Psoas muscle (tissue), 8 donors: ENCODE data around the gene MARCKSL1. TPM values are rescaled to one million over a fixed set of nuclear protein-coding genes. Genes with fewer than 3 reads are reported as not detected.

Source experiments
- ATAC-seq, 4 donors: fragments of 200-7000 bp; cut with Tn5 transposase; one replicate each; pipeline ENCODE4 v1.9.1; 2020; ENCODE audit warnings: moderate library complexity in 3 of 4, mild to moderate bottlenecking in 2 of 4
- DNase-seq, 2 donors: peaks; one replicate each; pipeline ENCODE4 v3.0.0-alpha.2; 2020
- H3K27ac ChIP-seq: fragments of 200-600 bp; one replicate; pipeline ENCODE4 v1.8.0; 2022
- H3K27me3 ChIP-seq, 3 donors: fragments of 200-600 bp in 1 of 3; one replicate each; pipeline versions ENCODE4 v1.6.1 to v1.8.0; 2013 to 2022; ENCODE audit warnings: low read length in 2 of 3, mild to moderate bottlenecking in 2 of 3, moderate library complexity in 1 of 3; ENCODE audit not compliant: insufficient read depth in 3 of 3
- H3K36me3 ChIP-seq, 2 donors: fragments of 200-600 bp in 1 of 2; one replicate each; pipeline versions ENCODE4 v1.6.1 to v1.8.0; 2013 to 2022; ENCODE audit warnings: low read depth in 1 of 2, mild to moderate bottlenecking in 1 of 2, moderate library complexity in 1 of 2; ENCODE audit not compliant: insufficient read depth in 1 of 2
- H3K4me1 ChIP-seq: fragments of 200-600 bp; one replicate; pipeline ENCODE4 v1.8.0; 2022
- H3K4me3 ChIP-seq: fragments of 200-600 bp; one replicate; pipeline ENCODE4 v1.8.0; 2022; ENCODE audit warnings: mild to moderate bottlenecking
- H3K9me3 ChIP-seq: fragments of 200-600 bp; one replicate; pipeline ENCODE4 v1.8.0; 2022
- WGBS, 3 donors: extraction: QIAGEN DNeasy Blood & Tissue Kit; methylation state at CpG; one replicate each; pipeline versions ENCODE4 v1.1.6 to v1.1.7; 2013; 5-methylcytosine and 5-hydroxymethylcytosine counted together
- intact Hi-C, 2 donors: fragments of 100-400 bp; cut with DNase I; formaldehyde crosslinking; loops; one replicate each; pipeline versions ENCODE4 v1.11.0 to v1.14.2; 2022
- polyA plus RNA-seq, 3 donors: library from polyadenylated mRNA; stranded (reverse); fragments of 200-250 nt; gene quantifications; one replicate each; pipeline ENCODE4 v1.2.3, GENCODE V29; 2013
- total RNA-seq, 4 donors: library from RNA; stranded (reverse); fragmentation: NEBNext Ultra II Directional in 2 of 4; extraction: Animal tissue kit (Norgen Biotek cat#: 25700) in 2 of 4; gene quantifications; one replicate each; pipeline versions ENCODE4 v1.2.1 to v1.2.4, GENCODE V29; 2021 to 2023
- TF ChIP-seq, protein P1 (sequence below): fragments of 200-600 bp; IDR thresholded peaks from one replicate; pipeline ENCODE4 v1.8.0; 2022; ENCODE audit warnings: antibody characterized with exemption
- donor health status: healthy with polysubstance abuse.
- donor health status: DM: no; HTN: no; CAD: no; lungs with moderate emphysema.
- donor health status: Bipolar disorder and iron deficiency.
- donor health status: healthy.
- donor health status: DM: yes; HTN: yes; CAD: no.
- donor health status: DM: no; HTN: no; CAD: no.
- donor health status: DM: no; HTN: no; CAD: no.
- donor health status: DM: yes; HTN: yes; CAD: no.

MARCKSL1 gene
- total and polyA plus RNA-seq, 7 donors, result 5.6 to 12.9 (median 9.4) TPM

DNA sequence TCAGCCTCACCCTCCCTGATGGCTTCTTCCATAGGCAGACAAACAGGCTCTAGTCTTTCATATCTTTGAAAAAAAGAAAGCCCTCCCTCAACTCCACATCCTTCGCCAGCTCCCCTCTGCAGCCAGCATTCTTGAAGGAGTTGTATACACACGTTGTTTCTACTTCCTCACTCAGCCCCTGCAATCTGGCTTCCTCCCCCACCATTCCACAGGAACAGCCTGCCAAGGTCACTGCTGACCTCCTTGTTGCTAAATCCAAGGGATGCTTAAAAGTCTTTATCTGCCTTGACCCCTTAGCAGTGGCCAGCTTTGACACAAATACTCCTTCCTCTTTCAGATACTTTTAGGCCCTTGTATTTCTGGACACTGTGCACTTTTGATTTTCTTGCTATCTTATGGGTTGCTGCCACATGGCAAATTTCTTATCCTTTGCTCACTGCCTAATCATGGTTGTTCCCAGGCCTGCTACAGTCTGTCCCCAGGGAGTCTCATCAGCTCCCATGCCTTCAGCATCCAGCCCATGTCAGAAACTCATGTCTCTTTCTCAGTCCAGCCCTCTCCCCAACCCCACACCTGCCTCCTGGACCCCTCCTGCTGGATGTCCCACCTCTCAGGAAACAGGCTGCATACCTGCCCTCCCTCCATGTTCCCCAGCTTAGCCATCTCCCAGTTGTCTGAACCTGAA lies 18.0 kb upstream of the MARCKSL1 start:
- Histone ChIP-seq H3K36me3 (peaks cover 0 to 27% of the 10 kb centered on the region in 2 donors), H3K9me3 (no peaks in the 10 kb centered on the region), H3K27ac (peak overlapping the region; percentile 30), H3K27me3 (no peaks in the 10 kb centered on the region), H3K4me1 (peaks cover 17% of the 10 kb centered on the region), H3K4me3 (no peak overlapping the region)
- intact Hi-C loops, result no loop called here
- DNase-seq, result peak in 1 of 2 donors; percentile 52
- no peak for ATAC-seq
- TF ChIP-seq, protein P1, sequence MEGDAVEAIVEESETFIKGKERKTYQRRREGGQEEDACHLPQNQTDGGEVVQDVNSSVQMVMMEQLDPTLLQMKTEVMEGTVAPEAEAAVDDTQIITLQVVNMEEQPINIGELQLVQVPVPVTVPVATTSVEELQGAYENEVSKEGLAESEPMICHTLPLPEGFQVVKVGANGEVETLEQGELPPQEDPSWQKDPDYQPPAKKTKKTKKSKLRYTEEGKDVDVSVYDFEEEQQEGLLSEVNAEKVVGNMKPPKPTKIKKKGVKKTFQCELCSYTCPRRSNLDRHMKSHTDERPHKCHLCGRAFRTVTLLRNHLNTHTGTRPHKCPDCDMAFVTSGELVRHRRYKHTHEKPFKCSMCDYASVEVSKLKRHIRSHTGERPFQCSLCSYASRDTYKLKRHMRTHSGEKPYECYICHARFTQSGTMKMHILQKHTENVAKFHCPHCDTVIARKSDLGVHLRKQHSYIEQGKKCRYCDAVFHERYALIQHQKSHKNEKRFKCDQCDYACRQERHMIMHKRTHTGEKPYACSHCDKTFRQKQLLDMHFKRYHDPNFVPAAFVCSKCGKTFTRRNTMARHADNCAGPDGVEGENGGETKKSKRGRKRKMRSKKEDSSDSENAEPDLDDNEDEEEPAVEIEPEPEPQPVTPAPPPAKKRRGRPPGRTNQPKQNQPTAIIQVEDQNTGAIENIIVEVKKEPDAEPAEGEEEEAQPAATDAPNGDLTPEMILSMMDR, result no peak
- WGBS, 3 donors, result 39 to 48% (median 42%) methylated on average over 2 of the region's 2 CpGs

DNA sequence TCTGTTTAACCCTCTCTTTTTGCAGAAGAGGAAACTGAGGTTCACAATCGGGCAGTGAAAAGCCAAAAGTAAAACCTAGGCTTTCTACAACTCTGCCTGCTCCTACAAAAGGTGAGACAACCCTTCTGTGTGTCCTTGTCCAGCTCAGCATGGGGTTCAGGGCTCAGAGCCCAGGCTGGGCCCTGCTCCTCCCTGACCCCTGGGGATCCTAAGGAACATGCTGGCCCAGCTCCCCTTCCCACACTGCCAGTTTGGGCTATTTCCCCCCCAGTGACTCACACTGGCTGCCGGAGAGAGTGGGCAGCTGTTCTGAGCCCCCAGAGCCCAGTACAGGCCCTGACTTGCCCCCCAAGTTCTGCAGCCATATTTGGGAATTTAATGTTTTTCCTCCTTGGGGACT lies 17.4 kb upstream of the MARCKSL1 start:
- ATAC-seq (no peak), DNase-seq (no peak)
- Histone ChIP-seq H3K27ac (peak overlapping the region; percentile 30), H3K4me3 (no peak overlapping the region), H3K9me3 (no peaks in the 10 kb centered on the region), H3K4me1 (peaks cover 17% of the 10 kb centered on the region), H3K27me3 (no peaks in the 10 kb centered on the region), H3K36me3 (peaks cover 0 to 26% of the 10 kb centered on the region in 2 donors)
- 52 to 59% (median 58%) methylated on average over 2 of the region's 2 CpGs for WGBS, 3 donors
- TF ChIP-seq, protein P1, result no peak
- intact Hi-C loops, result no loop called here

GRCh38 chr1:32352831-32353383 lies 16.9 kb upstream of the MARCKSL1 start:
- H3K4me3 ChIP-seq, result peak overlapping the region; percentile 83
- peak in 1 of 2 donors; percentile 30 for DNase-seq
- no peak for ATAC-seq
- H3K27me3 ChIP-seq, result no peaks in the 10 kb centered on the region
- H3K27ac ChIP-seq, result peak overlapping the region; percentile 92
- peaks cover 17% of the 10 kb centered on the region for H3K4me1 ChIP-seq
- TF ChIP-seq, protein P1, result no peak
- intact Hi-C loops, result no loop called here
- no peaks in the 10 kb centered on the region for H3K9me3 ChIP-seq
- peaks cover 0 to 26% of the 10 kb centered on the region in 2 donors for H3K36me3 ChIP-seq
- 73 to 90% (median 74%) methylated on average over 2 of the region's 2 CpGs for WGBS, 3 donors

GRCh38 chr1:32352239-32352745 lies 16.3 kb upstream of the MARCKSL1 start:
- Histone ChIP-seq H3K27me3 (no peaks in the 10 kb centered on the region), H3K36me3 (peaks cover 0 to 26% of the 10 kb centered on the region in 2 donors), H3K27ac (peak overlapping the region; percentile 92), H3K4me3 (peak overlapping the region; percentile 83), H3K9me3 (no peaks in the 10 kb centered on the region), H3K4me1 (peaks cover 17% of the 10 kb centered on the region)
- intact Hi-C loops, result no loop called here
- TF ChIP-seq, protein P1, result no peak
- peak in 1 of 4 donors; percentile 1 for ATAC-seq
- WGBS, 3 donors, result 29 to 40% (median 38%) methylated on average over 8 of the region's 8 CpGs
- DNase-seq, result no peak
